Activated CD8-positive, alpha-beta memory T cell treated with anti-CD3 and anti-CD28 coated beads for 1 hour (primary cell): Measurements from ENCODE around the gene ABHD5.

Source experiments
- DNase-seq, 2 donors: peaks; one replicate each; pipeline ENCODE4 v3.0.0-alpha.2; 2020; ENCODE audit warnings: low read depth in 1 of 2; ENCODE audit errors: extremely low read depth in 1 of 2

Gene ABHD5

DNA sequence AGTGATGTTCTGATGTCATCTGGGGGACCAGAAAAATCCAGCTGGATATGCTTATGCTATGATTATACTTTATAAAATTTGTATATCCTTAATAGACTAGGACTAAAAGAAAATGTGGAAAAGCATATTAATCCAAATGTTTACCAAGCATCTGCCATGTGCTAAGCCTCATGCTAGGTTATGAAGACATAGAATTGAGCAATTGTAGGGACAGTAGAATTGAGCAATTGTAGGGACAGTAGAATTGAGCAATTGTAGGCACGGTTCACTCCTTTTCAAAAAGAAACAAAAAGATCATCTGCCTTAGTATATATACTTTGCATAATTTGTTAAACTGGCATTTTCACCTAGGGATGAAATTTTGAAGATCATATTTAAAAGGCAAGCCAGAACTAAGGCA is 18.3 kb downstream of the ABHD5 start:
- DNase-seq = no peak

DNA sequence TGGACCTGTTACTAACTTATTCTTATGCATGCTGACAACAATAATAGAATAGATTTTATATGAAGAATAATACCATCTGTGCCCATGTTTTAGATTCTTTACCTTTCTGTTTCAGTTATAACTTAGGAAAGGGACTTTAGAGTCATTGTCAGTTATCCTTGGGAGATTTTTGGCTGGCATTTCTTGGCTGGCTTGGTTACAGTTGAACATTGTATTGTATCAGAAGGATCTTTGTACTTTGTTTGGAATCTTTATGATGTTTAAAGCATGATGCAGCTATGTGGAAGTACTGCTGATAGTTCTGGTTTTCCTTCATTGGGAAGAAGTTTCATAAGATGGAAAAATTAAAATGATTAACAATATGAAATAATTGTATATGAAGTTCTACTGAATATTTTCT is 19.9 kb downstream of the ABHD5 start:
- no peak for DNase-seq

DNA sequence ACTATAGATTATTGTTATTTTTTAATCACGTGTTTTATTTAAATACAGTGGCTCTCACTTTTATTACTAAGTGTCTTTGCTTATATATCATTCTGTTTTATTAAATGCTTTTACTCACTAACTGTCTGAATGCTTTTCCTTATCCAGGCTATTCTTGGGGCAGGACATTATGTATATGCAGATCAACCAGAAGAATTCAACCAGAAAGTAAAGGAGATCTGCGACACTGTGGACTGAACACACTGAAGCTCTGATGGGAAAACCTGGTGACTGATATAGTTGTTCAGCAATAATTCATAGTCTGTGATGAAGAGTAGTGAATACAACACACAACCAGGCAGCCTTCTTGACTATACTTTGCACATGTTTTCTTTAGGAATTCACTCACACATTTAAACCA is 27.6 kb downstream of the ABHD5 start:
- DNase-seq = no peak

DNA sequence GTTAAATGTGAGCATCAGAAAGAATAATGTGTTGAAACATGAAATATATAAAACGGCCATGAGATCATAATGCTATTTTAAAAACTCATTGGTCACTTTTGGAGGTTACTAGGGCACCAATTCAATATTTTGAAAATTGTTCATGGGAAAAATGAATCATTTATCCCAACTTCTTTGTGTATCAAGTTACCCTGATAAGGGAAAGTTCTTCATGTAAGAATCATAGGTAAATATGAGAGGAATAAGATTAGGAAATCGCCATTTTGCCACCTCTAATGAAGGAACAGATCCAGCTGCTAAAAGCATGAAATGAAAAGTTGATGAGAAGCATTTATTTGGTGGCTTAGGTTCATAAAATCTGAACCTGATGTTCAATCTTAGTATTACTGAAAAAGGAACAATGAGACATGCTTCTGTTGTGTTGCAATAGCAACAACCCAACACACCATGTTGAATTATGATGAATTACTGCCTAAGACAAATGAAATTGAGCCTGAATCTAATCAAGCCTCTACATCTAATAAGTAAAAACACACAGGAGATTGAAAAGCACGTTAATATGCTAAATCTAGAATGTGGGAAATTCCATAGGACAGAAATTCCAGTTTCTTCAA is 32.5 kb downstream of the ABHD5 start:
- no peak for DNase-seq

GRCh38 chr3:43726521-43726920 is 35.8 kb downstream of the ABHD5 start:
- no peak for DNase-seq

- DNase-seq = no peak
Observed at GRCh38 chr3:43727930-43728329, 37.2 kb downstream of the ABHD5 start.

- no peak for DNase-seq
Observed at GRCh38 chr3:43728476-43728875, 37.7 kb downstream of the ABHD5 start.

DNA sequence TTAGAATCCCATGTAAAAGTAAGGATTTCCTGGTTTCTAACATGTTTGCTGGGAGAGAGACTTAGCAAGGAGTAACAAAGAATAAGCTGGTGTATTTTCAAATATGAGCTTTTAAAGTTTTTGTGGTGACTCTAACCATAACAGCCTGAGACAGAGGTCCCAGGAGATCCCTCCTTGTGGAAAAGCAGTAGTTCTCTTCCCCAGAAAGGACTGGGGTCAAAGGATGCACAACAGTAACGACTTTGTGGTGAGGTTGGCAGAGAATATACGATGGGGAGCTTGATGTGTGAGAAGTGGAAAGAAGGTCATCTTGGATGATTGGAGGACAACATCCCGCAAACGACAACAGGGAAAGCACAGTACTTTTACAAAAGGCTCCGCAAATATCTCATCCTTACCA is 38.2 kb downstream of the ABHD5 start:
- DNase-seq = no peak

GRCh38 chr3:43729707-43730414 is 39.1 kb downstream of the ABHD5 start:
- no peak for DNase-seq

DNA sequence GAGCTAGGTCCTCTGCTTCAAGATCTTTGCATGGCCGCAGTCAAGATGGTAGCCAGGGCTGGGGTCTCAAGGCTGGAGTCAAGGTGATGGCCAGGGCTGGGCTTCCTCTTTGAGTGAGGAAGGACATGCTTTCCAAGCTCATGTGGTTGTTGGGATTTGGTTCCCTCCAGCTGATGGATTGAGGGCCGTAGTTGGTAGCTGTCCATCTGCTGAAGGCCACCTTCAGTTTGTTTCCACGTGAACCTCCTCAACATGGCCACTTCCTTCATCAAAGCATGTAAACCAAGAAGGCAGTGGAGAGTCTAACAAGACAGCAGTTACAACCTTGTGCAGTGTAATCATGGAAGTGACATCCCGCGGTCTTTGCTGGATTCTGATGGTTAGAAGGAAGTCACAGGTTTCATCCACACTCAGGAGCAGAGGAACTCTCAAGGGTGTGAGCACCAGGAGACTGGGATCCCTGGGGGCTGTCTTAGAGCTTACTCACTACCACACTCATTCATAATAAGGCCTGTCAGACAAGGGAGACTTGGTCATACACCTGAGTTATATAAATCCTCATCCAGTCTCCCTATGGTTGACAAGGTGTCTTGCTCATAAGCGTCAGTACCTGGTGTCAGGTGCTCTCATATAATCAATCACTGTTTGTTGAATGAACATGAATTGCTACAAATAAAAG is 42.1 kb downstream of the ABHD5 start:
- no peak for DNase-seq

GRCh38 chr3:43733459-43734384 is 43.0 kb downstream of the ABHD5 start:
- no peak for DNase-seq

DNA sequence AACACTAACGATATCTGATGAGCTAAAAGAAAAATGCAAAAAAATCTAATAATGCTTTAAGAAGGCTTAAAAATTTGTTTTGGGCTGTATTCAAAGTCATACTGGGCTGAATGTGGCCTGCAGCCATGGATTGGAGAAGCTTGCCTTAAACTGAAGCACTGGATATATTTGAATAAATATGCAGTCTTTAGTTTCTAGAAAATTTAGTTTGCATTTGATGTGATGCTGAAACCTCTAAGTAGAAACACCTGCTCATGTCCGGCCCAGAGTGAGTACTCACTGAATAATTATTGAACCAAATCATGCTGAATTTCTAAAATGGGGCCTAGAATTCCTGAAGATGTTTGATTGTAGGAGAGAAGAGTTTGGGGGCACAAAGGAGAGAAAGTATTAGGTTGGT is 43.9 kb downstream of the ABHD5 start:
- no peak for DNase-seq

GRCh38 chr3:43735618-43736017 is 44.9 kb downstream of the ABHD5 start:
- DNase-seq = no peak

- no peak for DNase-seq
Observed at GRCh38 chr3:43736558-43737440, 46.1 kb downstream of the ABHD5 start.

GRCh38 chr3:43738305-43738704 is 47.6 kb downstream of the ABHD5 start:
- DNase-seq = no peak

DNA sequence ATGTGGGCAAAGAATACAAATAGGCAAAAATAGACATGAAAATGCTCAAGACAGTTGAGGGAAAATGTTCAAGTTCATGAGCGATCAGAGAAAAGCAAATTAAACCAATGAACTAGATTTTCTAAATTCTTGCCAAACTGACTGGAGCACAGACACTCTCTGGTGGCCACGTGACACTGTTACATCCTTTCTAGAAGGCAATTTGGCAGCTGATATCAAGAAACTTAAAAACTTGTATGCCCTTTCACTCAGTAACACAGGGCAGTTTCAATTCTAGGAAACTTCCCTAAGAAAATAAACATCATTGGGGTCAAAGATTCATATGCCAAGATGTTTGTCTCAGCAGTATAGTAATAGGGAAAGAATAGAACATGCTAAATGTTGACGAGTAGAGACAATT is 52.2 kb downstream of the ABHD5 start:
- no peak for DNase-seq

DNA sequence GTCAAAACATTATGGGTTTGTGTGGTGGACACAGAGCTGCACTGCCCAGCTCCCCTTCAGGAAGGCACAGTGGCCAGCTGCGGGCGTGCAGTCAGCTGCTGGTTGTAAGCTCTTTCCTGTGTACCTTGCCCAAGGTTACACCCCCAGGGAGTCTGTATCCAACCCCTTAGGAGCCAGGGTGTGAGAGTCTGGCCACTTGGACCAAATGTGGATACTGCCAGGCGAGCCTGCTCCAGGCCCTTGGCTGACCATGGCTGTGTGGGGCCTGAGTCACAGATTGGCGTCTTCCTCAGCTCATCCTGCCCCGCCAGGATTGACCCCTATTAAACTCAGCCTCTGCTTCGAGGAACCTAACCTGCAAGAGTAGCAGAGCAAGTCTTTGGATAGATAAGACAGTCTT is 56.9 kb downstream of the ABHD5 start:
- DNase-seq = no peak

GRCh38 chr3:43748179-43748578 is 57.4 kb downstream of the ABHD5 start:
- no peak for DNase-seq

DNA sequence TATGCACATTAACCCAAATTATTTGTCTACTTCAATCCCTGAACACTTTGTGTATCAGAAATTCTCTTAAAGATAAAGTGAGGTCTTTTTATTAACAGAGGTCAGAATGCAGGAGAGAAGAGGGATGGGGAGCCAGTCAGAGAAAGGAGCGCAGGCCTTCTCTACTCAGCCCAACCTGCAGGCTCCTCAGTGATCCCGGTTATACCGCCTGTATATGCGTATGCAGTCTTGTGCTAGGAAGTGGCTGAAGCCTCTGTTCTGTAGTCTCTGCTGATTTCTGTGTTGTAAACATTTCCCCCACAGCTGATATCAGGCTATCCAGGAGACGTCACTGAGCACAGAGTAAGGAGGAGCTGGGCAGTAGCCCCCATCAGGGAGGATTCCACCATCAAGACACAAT is 57.9 kb downstream of the ABHD5 start:
- DNase-seq = no peak

GRCh38 chr3:43752905-43753304 is 62.2 kb downstream of the ABHD5 start:
- no peak for DNase-seq
